A172 (cell line): ENCODE results near the gene RREB1. TPM values are rescaled to one million over a fixed set of nuclear protein-coding genes. Genes with fewer than 3 reads are reported as not detected.

Experiments used
- DNase-seq: peaks from one replicate; pipeline ENCODE4 v3.0.0-alpha.2; 2015; ENCODE audit warnings: low spot score
- total RNA-seq: library from RNA; depleted of rRNA; stranded (reverse); fragments of >200 nt; shearing (Covaris generic); gene quantifications from 2 replicates; pipeline ENCODE4 v1.2.3, GENCODE V29; 2014

The RREB1 gene
- total RNA-seq, 1 experiment from 2014 or later: 5.1 TPM

GRCh38 chr6:7219310-7219709, 111.5 kb downstream of the RREB1 start:
- DNase-seq: peak; percentile 8

GRCh38 chr6:7222197-7222596, 114.4 kb downstream of the RREB1 start:
- no peak for DNase-seq

- no peak for DNase-seq
Measured at GRCh38 chr6:7224731-7225130, 117.0 kb downstream of the RREB1 start.

- DNase-seq: no peak
Measured at GRCh38 chr6:7228662-7229375, 121.1 kb downstream of the RREB1 start.

GRCh38 chr6:7229376-7230326, 121.9 kb downstream of the RREB1 start:
- no peak for DNase-seq

GRCh38 chr6:7230327-7230691, 122.5 kb downstream of the RREB1 start:
- no peak for DNase-seq

GRCh38 chr6:7230956-7231713, 123.4 kb downstream of the RREB1 start:
- no peak for DNase-seq

GRCh38 chr6:7232351-7232750, 124.6 kb downstream of the RREB1 start:
- DNase-seq: no peak

GRCh38 chr6:7234547-7234946, 126.8 kb downstream of the RREB1 start:
- no peak for DNase-seq

- DNase-seq: no peak
Measured at GRCh38 chr6:7235712-7236305, 128.0 kb downstream of the RREB1 start.

- DNase-seq: peak; percentile 21
Measured at GRCh38 chr6:7236306-7237209, 128.8 kb downstream of the RREB1 start.

GRCh38 chr6:7237653-7238188, 130.0 kb downstream of the RREB1 start:
- no peak for DNase-seq

- DNase-seq: no peak
Measured at GRCh38 chr6:7238526-7238899, 130.8 kb downstream of the RREB1 start.

GRCh38 chr6:7238900-7239589, 131.3 kb downstream of the RREB1 start:
- peak; percentile 81 for DNase-seq

GRCh38 chr6:7239590-7239948, 131.8 kb downstream of the RREB1 start:
- DNase-seq: no peak

- no peak for DNase-seq
Measured at GRCh38 chr6:7240351-7240750, 132.6 kb downstream of the RREB1 start.

GRCh38 chr6:7241160-7241559, 133.4 kb downstream of the RREB1 start:
- no peak for DNase-seq

- DNase-seq: no peak
Measured at GRCh38 chr6:7241709-7242645, 134.2 kb downstream of the RREB1 start.

- no peak for DNase-seq
Measured at GRCh38 chr6:7242835-7243178, 135.0 kb downstream of the RREB1 start.
